K562 (cell line): ENCODE results near the gene AIFM3. TPM values are rescaled to one million over a fixed set of nuclear protein-coding genes. Genes with fewer than 3 reads are reported as not detected.
"Not testable (repeated sequence)": the region's sequence is repeated elsewhere in the genome, so short reads cannot be mapped to it uniquely, and the experiment has no call there.

Experiments used
- ATAC-seq: fragments of 200-7000 bp; cut with Tn5 transposase; 3 replicates; pipeline ENCODE4 v1.9.1; 2020; ENCODE audit warnings: moderate library complexity
- BruUV-seq: library from RNA; stranded (reverse); fragments of 400-500 nt; replicated peaks from 2 replicates; lab custom pipeline; 2021; lab: Mats Ljungman, UMichigan
- CTCF ChIA-PET: fragments of 300-600 bp; formaldehyde crosslinking; extraction: SDS; loops from one replicate; lab custom pipeline; 2021; ENCODE audit warnings: low intra/inter-chr PET ratio; lab: Yijun Ruan, JAX
- POLR2A ChIA-PET: fragments of 300-600, 350-650 bp; sonication (Branson Sonifier 250); formaldehyde crosslinking; extraction: SDS; loops from one replicate; lab custom pipeline; 2021; ENCODE audit warnings: antibody characterized with exemption, inconsistent platforms; lab: Yijun Ruan, JAX
- DNase-seq, 4 experiments: peaks; one replicate each; pipeline versions ENCODE4 v3.0.0 to v3.0.0-alpha.2; 2011 to 2018; ENCODE audit warnings: low spot score in 3 of 4, mixed read lengths in 3 of 4; ENCODE audit errors: extremely low read depth in 1 of 4
- FAIRE-seq: peaks from 2 replicates; lab custom pipeline; 2011; peaks lifted over from hg19 to GRCh38; lab: Jason Lieb, UNC
- H2AFZ ChIP-seq: 2 replicates; pipeline ENCODE4 v1.6.0; 2011; ENCODE audit warnings: low read depth, low read length, control low read depth, inconsistent platforms
- H3K27ac ChIP-seq: fragments of 200-600 bp; 3 replicates; pipeline ENCODE4 v1.8.0; 2011; ENCODE audit warnings: low read depth, mild to moderate bottlenecking, control low read depth, inconsistent platforms, low read length, moderate library complexity, mixed read lengths; ENCODE audit errors: extremely low read depth
- H3K27me3 ChIP-seq, 2 experiments: fragments of 300-600 bp in 1 of 2; 2 replicates in 1 of 2; 3 replicates in 1 of 2; pipeline versions ENCODE4 v1.6.0 to v1.8.0; 2011; ENCODE audit warnings: inconsistent platforms in 2 of 2, low read length in 2 of 2, mild to moderate bottlenecking in 1 of 2, mixed read lengths in 1 of 2, moderate library complexity in 1 of 2; ENCODE audit not compliant: control insufficient read depth in 2 of 2, insufficient read depth in 2 of 2
- H3K36me3 ChIP-seq: fragments of 300-600 bp; 3 replicates; pipeline ENCODE4 v1.8.0; 2011; ENCODE audit warnings: mild to moderate bottlenecking, low read length, inconsistent platforms; ENCODE audit not compliant: control insufficient read depth, insufficient read depth
- H3K4me1 ChIP-seq, 2 experiments: fragments of 200-600 bp in 1 of 2; replicated peaks in 1 of 2; 2 replicates in 1 of 2; 3 replicates in 1 of 2; pipeline versions ENCODE4 v1.5.1 to v1.8.0; 2011; ENCODE audit warnings: inconsistent platforms in 2 of 2, low read length in 2 of 2, mild to moderate bottlenecking in 1 of 2, mixed read lengths in 1 of 2, moderate library complexity in 1 of 2; ENCODE audit not compliant: control insufficient read depth in 2 of 2, insufficient read depth in 2 of 2
- H3K4me2 ChIP-seq: 2 replicates; pipeline ENCODE4 v1.6.1; 2011; ENCODE audit warnings: low read length, control low read depth, inconsistent platforms, mixed read lengths; ENCODE audit not compliant: insufficient read depth
- H3K4me3 ChIP-seq: fragments of 200-600 bp; sonication (generic), shearing (Covaris generic); 2 replicates; pipeline ENCODE4 v1.5.1; 2016; ENCODE audit warnings: control low read depth, inconsistent platforms
- H3K79me2 ChIP-seq: fragments of 200-600 bp; 3 replicates; pipeline ENCODE4 v1.8.0; 2011; ENCODE audit warnings: low read length, inconsistent platforms; ENCODE audit not compliant: control insufficient read depth, insufficient read depth
- H3K9ac ChIP-seq, 2 experiments: 2 replicates each; pipeline versions ENCODE4 v1.6.0 to v1.6.1; 2011; ENCODE audit warnings: low read depth in 2 of 2, low read length in 2 of 2, control low read depth in 1 of 2, inconsistent platforms in 1 of 2, mild to moderate bottlenecking in 1 of 2, mixed read lengths in 1 of 2; ENCODE audit not compliant: insufficient read depth in 1 of 2
- H3K9me1 ChIP-seq: one replicate; pipeline ENCODE4 v1.6.0; 2011; ENCODE audit warnings: inconsistent platforms, mild to moderate bottlenecking, low read length, moderate library complexity; ENCODE audit not compliant: control insufficient read depth, insufficient read depth
- H3K9me3 ChIP-seq: replicated peaks from 2 replicates; pipeline ENCODE4 v1.5.1; 2011; ENCODE audit warnings: low read depth, low read length, inconsistent platforms; ENCODE audit not compliant: control insufficient read depth, insufficient read depth
- H4K20me1 ChIP-seq: replicated peaks from 2 replicates; pipeline ENCODE4 v1.6.1; 2011; ENCODE audit warnings: low read length, inconsistent platforms, mixed read lengths; ENCODE audit not compliant: control insufficient read depth, insufficient read depth
- CAMTA2 ChIP-seq: fragments of 250-450 bp; sonication (Bioruptor Pico); conservative IDR thresholded peaks from 2 replicates; pipeline ENCODE4 v1.5.1; 2022
- DIDO1 ChIP-seq: fragments of 450-650 bp; IDR thresholded peaks from 2 replicates; pipeline ENCODE4 v1.6.1; 2016; ENCODE audit warnings: low read depth, missing biosample characterization, missing genetic modification characterization
- JUND ChIP-seq, 2 experiments: IDR thresholded peaks; 2 replicates in 1 of 2; 3 replicates in 1 of 2; pipeline ENCODE4 v1.6.1; 2011; ENCODE audit warnings: borderline replicate concordance in 2 of 2, low read depth in 2 of 2, low read length in 2 of 2, improper control_type of control experiment in 1 of 2, missing biosample characterization in 1 of 2, missing genetic modification characterization in 1 of 2, missing genetic modification reagents in 1 of 2
- KDM2B ChIP-seq: fragments of 250-450 bp; sonication (Bioruptor Pico); IDR thresholded peaks from 2 replicates; pipeline ENCODE4 v1.8.0; 2021; ENCODE audit warnings: mild to moderate bottlenecking, moderate library complexity
- KLF1 ChIP-seq: fragments of 450-650 bp; IDR thresholded peaks from 2 replicates; pipeline ENCODE4 v1.6.1; 2016; ENCODE audit warnings: missing genetic modification characterization, missing compliant biosample characterization
- NFIC ChIP-seq: fragments of 450-650 bp; IDR thresholded peaks from 2 replicates; pipeline ENCODE4 v1.6.1; 2017; ENCODE audit warnings: mild to moderate bottlenecking, inconsistent platforms
- TCF3 ChIP-seq: sonication (generic); formaldehyde crosslinking; IDR thresholded peaks from 2 replicates; pipeline ENCODE4 v1.4.0; 2020; ENCODE audit warnings: mild to moderate bottlenecking, missing genetic modification reagents
- ZNF408 ChIP-seq: fragments of 250-450 bp; sonication (Bioruptor Pico); IDR thresholded peaks from 2 replicates; pipeline ENCODE4 v1.4.0; 2020; ENCODE audit warnings: low read depth, mild to moderate bottlenecking, moderate library complexity
- WGBS: fragments of 100-300 bp; shearing (Covaris generic); methylation state at CpG from one replicate; pipeline ENCODE4 v1.1.6; 2016; ENCODE audit warnings: low coverage, mixed read lengths; ENCODE audit not compliant: insufficient coverage; ENCODE audit errors: missing lambda C conversion rate; 5-methylcytosine and 5-hydroxymethylcytosine counted together
- in situ Hi-C: fragments of 300-500 bp; cut with MboI; formaldehyde crosslinking; loops from 4 replicates; pipeline ENCODE4 v1.15.0; 2018; ENCODE audit warnings: inconsistent platforms, mixed read lengths
- intact Hi-C: fragments of 100-400 bp; cut with micrococcal nuclease; formaldehyde crosslinking; loops from 2 replicates; pipeline ENCODE4 v1.14.2; 2022
- polyA plus RNA-seq, 8 experiments: library from polyadenylated mRNA; depleted of rRNA in 4 of 8; stranded (reverse) in 5 of 8; unstranded in 3 of 8; fragments of >200 nt; fragmentation: Nextera tagmentation in 2 of 8; fragmentation: Illumina TruSeq in 1 of 8; extraction: Ambion mirVana in 2 of 8; extraction: Trizol in 1 of 8; gene quantifications; 2 replicates each; pipeline versions ENCODE4 v1.2.1 to v1.2.3, GENCODE V29; 2011 to 2014; ENCODE audit warnings: inconsistent platforms in 1 of 8, missing spikeins in 1 of 8
- total RNA-seq, 7 experiments: library from RNA; depleted of rRNA in 6 of 7; stranded (reverse); fragments of >200 nt in 6 of 7; fragmentation: Illumina TruSeq in 2 of 7; extraction: Trizol in 2 of 7; gene quantifications; 2 replicates each; pipeline versions ENCODE4 v1.2.1 to v1.2.3, GENCODE V29; 2011 to 2021; ENCODE audit warnings: low replicate concordance in 1 of 7

Gene AIFM3
- total and polyA plus RNA-seq, 9 of the 15 experiments (the other 6 are each of a cell fraction or from before 2014, with no cell fraction given): 0.03 to 0.20 (median 0.07) TPM; not detected in 1

GRCh38 chr22:21003782-21004181 is 36.7 kb downstream of the AIFM3 start (continued):
- 0 out of 2 replicates have a peak, but pooled peaks have one; percentile 6 for TF ChIP-seq JUND (IDR thresholded peaks at IDR 0.05; ENCODE audit: borderline replicate concordance, low read depth, low read length)
- no peak for TF ChIP-seq JUND (tag; IDR thresholded peaks at IDR 0.05; ENCODE audit: borderline replicate concordance, low read depth, low read length)
- TF ChIP-seq CAMTA2: no peak
- TF ChIP-seq NFIC: no peak
- TF ChIP-seq TCF3 (CRISPR knock-in tag): no peak

- H3K4me3 ChIP-seq, H3K79me2 ChIP-seq, H3K9ac ChIP-seq, ATAC-seq, in situ Hi-C loops, BruUV-seq, DNase-seq, H3K27me3 ChIP-seq, FAIRE-seq, CTCF ChIA-PET, H3K9me1 ChIP-seq, intact Hi-C loops, H3K9me3 ChIP-seq, H4K20me1 ChIP-seq, H2AFZ ChIP-seq, H3K4me2 ChIP-seq, H3K27ac ChIP-seq: not testable (repeated sequence)
- POLR2A ChIA-PET: interaction anchor here (0.7 to 13.9 kb wide), 6 partner anchors 9 to 88 kb away, joined by 3 to 333 read pairs (median 4); partner anchors contain the start of gene THAP7
- 55% methylated on average over 13 of the region's 13 CpGs for WGBS
- Histone ChIP-seq H3K4me1 (peaks cover 12 to 25% of the 10 kb centered on the region in 2 experiments; a peak in 4 of 5 replicates), H3K36me3 (peaks cover 10% of the 10 kb centered on the region; the same call in 1 of the 3 replicates)
- TF ChIP-seq KLF1 (tag) (peak; percentile 52; the same call in 1 of the 2 replicates), DIDO1 (tag) (0 out of 2 replicates have a peak, but pooled peaks have one; percentile 12), KDM2B (0 out of 2 replicates have a peak, but pooled peaks have one; percentile 42), ZNF408 (CRISPR knock-in tag) (0 out of 2 replicates have a peak, but pooled peaks have one; percentile 22)
Observed at GRCh38 chr22:21009208-21009607, 42.2 kb downstream of the AIFM3 start.
